Heart left ventricle (tissue), 13 donors: ENCODE results near the gene SLC35F5.

ENCODE experiments used
- CTCF ChIP-seq, 12 donors: fragments of 200-600 bp; sonication (generic) in 4 of 12; IDR thresholded peaks; one replicate each; pipeline versions ENCODE4 v1.5.0 to v1.8.0; 2018 to 2022; ENCODE audit warnings: antibody characterized with exemption in 12 of 12, mild to moderate bottlenecking in 5 of 12
- POLR2A ChIP-seq, 2 donors: fragments of 450-650 bp; IDR thresholded peaks; one replicate each; pipeline ENCODE4 v1.6.1; 2017; ENCODE audit warnings: antibody characterized with exemption in 2 of 2, mild to moderate bottlenecking in 2 of 2, moderate library complexity in 2 of 2
- donor health status: ischemic (EF 13 %, LVEDD 7.1; RV severe dilation, severe dysfunction).
- donor health status: DM: no; HTN: yes; CAD: no.
- donor health status: DM: no; HTN: no; CAD: no.
- donor health status: ischemic (EF 25% LVEDD 6.9; RV normal size, moderate dysfunction).
- donor health status: ischemic (EF 25% LVEDD 5.7; RV mildly dilated, moderate dysfunction).
- donor health status: ischemic (EF 35%, LVEDD 5.7; RV mildly dilated, moderate dysfunction).
- donor health status: nonischemic (EF 11% LVEDD 7.7; RV severe dilation, severe dysfunction).
- donor health status: DM: yes; HTN: yes; CAD: no.
- donor health status: PGD.
- donor health status: ischemic (EF 29% LVEDD 5.4; RV normal size, mild dysfunction).
- donor health status: nonischemic (EF 23%, LVEDD 6.1; RV moderate dilation, normal function).

GRCh38 chr2:113797237-113797636 lies 40.8 kb upstream of the SLC35F5 start:
- TF ChIP-seq POLR2A (IDR thresholded peaks at IDR 0.05), result no peak
- TF ChIP-seq CTCF (IDR thresholded peaks at IDR 0.05), result no peak
